Fibroblast of the conjunctiva (primary cell): ENCODE measurements around the gene CDH22.
A peak's percentile ranks its signal among the peaks of the same experiment; 100 is the strongest.

Experiments
- DNase-seq: peaks from one replicate; pipeline ENCODE4 v3.0.0-alpha.2; 2010; ENCODE audit warnings: low read depth

The CDH22 gene

GRCh38 chr20:46139908-46140482, 168.3 kb downstream of the CDH22 start:
- no peak for DNase-seq

GRCh38 chr20:46139266-46139889, 168.9 kb downstream of the CDH22 start:
- no peak for DNase-seq

- DNase-seq = no peak
These were observed 170.5 kb downstream of the CDH22 start for GRCh38 chr20:46137816-46138215.

- no peak for DNase-seq
These were observed 172.3 kb downstream of the CDH22 start for GRCh38 chr20:46135856-46136633.

GRCh38 chr20:46134716-46135115, 173.6 kb downstream of the CDH22 start:
- no peak for DNase-seq

- DNase-seq = no peak
These were observed 174.2 kb downstream of the CDH22 start for GRCh38 chr20:46133886-46134654.

GRCh38 chr20:46132705-46133120, 175.6 kb downstream of the CDH22 start:
- peak; percentile 16 for DNase-seq

- no peak for DNase-seq
These were observed 176.9 kb downstream of the CDH22 start for GRCh38 chr20:46131396-46131795.

- no peak for DNase-seq
These were observed 177.8 kb downstream of the CDH22 start for GRCh38 chr20:46130534-46130933.

GRCh38 chr20:46129955-46130481, 178.3 kb downstream of the CDH22 start:
- DNase-seq = no peak

GRCh38 chr20:46128310-46129151, 179.8 kb downstream of the CDH22 start:
- DNase-seq = no peak

GRCh38 chr20:46127396-46128010, 180.8 kb downstream of the CDH22 start:
- no peak for DNase-seq

- no peak for DNase-seq
These were observed 181.8 kb downstream of the CDH22 start for GRCh38 chr20:46126440-46127056.
